ENCODE measurements around the gene STK31.

GRCh38 chr7:23672033-23672432 is 38.0 kb upstream of the STK31 start:
- no peak for TF ChIP-seq CTCF (IDR thresholded peaks at IDR 0.05; ENCODE audit: low read depth, low read length, poor library complexity, severe bottlenecking)
- no peak for TF ChIP-seq EZH2phosphoT487 (IDR thresholded peaks at IDR 0.05; ENCODE audit: borderline replicate concordance, low read length)

Measured in DOHH2 (cell line).